A673 (cell line): ENCODE measurements around the gene MAN1C1. TPM values are rescaled to one million over a fixed set of nuclear protein-coding genes. Genes with fewer than 3 reads are reported as not detected.

Source experiments
- BruUV-seq: library from RNA; stranded (reverse); fragments of 400-500 nt; replicated peaks from 2 replicates; lab custom pipeline; 2021; lab: Mats Ljungman, UMichigan
- CTCF ChIA-PET: fragments of 300-600 bp; sonication (Branson Sonifier 250); formaldehyde crosslinking; loops from one replicate; lab custom pipeline; 2022; ENCODE audit warnings: antibody characterized with exemption; lab: Charles Lee
- POLR2A ChIA-PET: fragments of 300-600 bp; sonication (Branson Sonifier 250); formaldehyde crosslinking; loops from one replicate; lab custom pipeline; 2022; ENCODE audit warnings: antibody characterized with exemption; ENCODE audit not compliant: low non-redundant PET; lab: Charles Lee
- DNase-seq: peaks from one replicate; pipeline ENCODE4 v3.0.0-alpha.2; 2015; ENCODE audit warnings: low spot score
- H3K27ac ChIP-seq: fragments of 200-600 bp; sonication (generic); 2 replicates; pipeline ENCODE4 v1.5.1; 2016; ENCODE audit warnings: mixed run types, low read depth, mild to moderate bottlenecking, mixed read lengths, antibody characterized with exemption, low read length; ENCODE audit not compliant: poor library complexity, severe bottlenecking
- H3K27me3 ChIP-seq: fragments of 200-600 bp; sonication (generic); replicated peaks from 2 replicates; pipeline ENCODE4 v1.6.1; 2017; ENCODE audit warnings: mixed run types, low read depth, mild to moderate bottlenecking, mixed read lengths, antibody characterized with exemption, low read length; ENCODE audit not compliant: insufficient read depth, poor library complexity
- H3K36me3 ChIP-seq: fragments of 200-600 bp; sonication (generic); 2 replicates; pipeline ENCODE4 v1.6.1; 2016; ENCODE audit warnings: mixed run types, mild to moderate bottlenecking, mixed read lengths, antibody characterized with exemption, low read length; ENCODE audit not compliant: insufficient read depth, poor library complexity, severe bottlenecking
- H3K4me1 ChIP-seq: fragments of 200-600 bp; sonication (generic); 2 replicates; pipeline ENCODE4 v1.6.1; 2017; ENCODE audit warnings: mixed run types, mild to moderate bottlenecking, mixed read lengths, antibody characterized with exemption, low read length; ENCODE audit not compliant: insufficient read depth, poor library complexity, severe bottlenecking
- H3K4me3 ChIP-seq: fragments of 200-600 bp; sonication (generic); 2 replicates; pipeline ENCODE4 v1.5.1; 2016; ENCODE audit warnings: low read depth, mixed run types, mild to moderate bottlenecking, mixed read lengths, low read length; ENCODE audit not compliant: poor library complexity, severe bottlenecking
- H3K9me3 ChIP-seq: fragments of 200-600 bp; sonication (generic); 2 replicates; pipeline ENCODE4 v1.6.1; 2016; ENCODE audit warnings: mixed run types, low read depth, mild to moderate bottlenecking, mixed read lengths, antibody characterized with exemption, low read length; ENCODE audit not compliant: poor library complexity, severe bottlenecking
- EZH2 ChIP-seq: fragments of 200-600 bp; sonication (generic); IDR thresholded peaks from 2 replicates; pipeline ENCODE4 v1.6.1; 2017; ENCODE audit warnings: borderline replicate concordance, low read depth, mild to moderate bottlenecking, mixed read lengths, antibody characterized with exemption, low read length; ENCODE audit not compliant: poor library complexity, severe bottlenecking
- intact Hi-C: fragments of 100-400 bp; cut with micrococcal nuclease; formaldehyde crosslinking; loops from one replicate; pipeline ENCODE4 v1.10.0; 2022; ENCODE audit not compliant: unreplicated experiment
- total RNA-seq: library from RNA; stranded (reverse); gene quantifications from 2 replicates; pipeline ENCODE4 v1.2.3, GENCODE V29; 2021
- TF ChIP-seq, protein P1 (sequence below): fragments of 300-800, 200-600 bp; sonication (generic); conservative IDR thresholded peaks from 2 replicates; pipeline ENCODE4 v1.5.1; 2017; ENCODE audit warnings: low read depth, mild to moderate bottlenecking, antibody characterized with exemption, low read length, moderate library complexity, mixed read lengths

The MAN1C1 gene
- total RNA-seq, 1 experiment from 2014 or later, result 0.21 TPM

DNA sequence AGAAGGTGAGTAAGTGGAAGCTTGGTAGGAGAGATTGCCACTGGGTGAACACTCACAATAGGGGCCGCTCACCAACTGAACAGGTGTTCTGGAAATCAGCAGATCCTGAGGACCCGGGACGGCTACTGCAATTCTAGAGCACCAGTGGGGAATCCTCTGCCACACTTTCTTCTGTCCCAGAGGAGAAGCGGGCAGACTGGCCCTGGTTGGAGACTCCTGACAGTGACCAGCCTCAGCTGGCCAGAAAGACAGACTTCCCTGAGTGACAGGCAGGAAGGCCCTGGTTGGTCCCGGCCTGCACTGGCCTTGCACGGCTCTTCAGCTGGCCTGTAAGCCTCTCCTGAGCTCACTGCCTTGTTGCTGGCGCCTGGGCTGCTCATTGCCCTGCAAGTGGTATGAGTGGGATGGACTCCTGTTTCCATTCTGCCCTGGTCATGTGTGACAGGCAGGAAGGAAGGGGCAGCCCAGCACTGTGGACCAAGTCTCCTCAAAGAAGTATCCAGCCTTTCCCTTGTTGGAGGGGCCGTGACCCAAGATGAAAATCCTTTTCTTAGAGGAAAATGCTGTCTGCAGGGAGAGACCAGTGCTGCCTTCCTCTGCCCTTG lies 34.5 kb downstream of the MAN1C1 start:
- Histone ChIP-seq H3K9me3 (no peaks in the 10 kb centered on the region), H3K4me1 (no peaks in the 10 kb centered on the region), H3K27ac (no peak overlapping the region), H3K36me3 (no peaks in the 10 kb centered on the region), H3K4me3 (no peak overlapping the region), H3K27me3 (peaks cover 4% of the 10 kb centered on the region)
- CTCF ChIA-PET, result no interaction called here
- DNase-seq, result no peak
- POLR2A ChIA-PET, result no interaction called here
- intact Hi-C loops, result no loop called here
- BruUV-seq, result no TSS peak
- TF ChIP-seq EZH2, result no peak
- TF ChIP-seq, protein P1, sequence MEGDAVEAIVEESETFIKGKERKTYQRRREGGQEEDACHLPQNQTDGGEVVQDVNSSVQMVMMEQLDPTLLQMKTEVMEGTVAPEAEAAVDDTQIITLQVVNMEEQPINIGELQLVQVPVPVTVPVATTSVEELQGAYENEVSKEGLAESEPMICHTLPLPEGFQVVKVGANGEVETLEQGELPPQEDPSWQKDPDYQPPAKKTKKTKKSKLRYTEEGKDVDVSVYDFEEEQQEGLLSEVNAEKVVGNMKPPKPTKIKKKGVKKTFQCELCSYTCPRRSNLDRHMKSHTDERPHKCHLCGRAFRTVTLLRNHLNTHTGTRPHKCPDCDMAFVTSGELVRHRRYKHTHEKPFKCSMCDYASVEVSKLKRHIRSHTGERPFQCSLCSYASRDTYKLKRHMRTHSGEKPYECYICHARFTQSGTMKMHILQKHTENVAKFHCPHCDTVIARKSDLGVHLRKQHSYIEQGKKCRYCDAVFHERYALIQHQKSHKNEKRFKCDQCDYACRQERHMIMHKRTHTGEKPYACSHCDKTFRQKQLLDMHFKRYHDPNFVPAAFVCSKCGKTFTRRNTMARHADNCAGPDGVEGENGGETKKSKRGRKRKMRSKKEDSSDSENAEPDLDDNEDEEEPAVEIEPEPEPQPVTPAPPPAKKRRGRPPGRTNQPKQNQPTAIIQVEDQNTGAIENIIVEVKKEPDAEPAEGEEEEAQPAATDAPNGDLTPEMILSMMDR, result no peak

- Histone ChIP-seq H3K4me1 (no peaks in the 10 kb centered on the region), H3K9me3 (no peaks in the 10 kb centered on the region), H3K27me3 (peaks cover 4% of the 10 kb centered on the region), H3K27ac (no peak overlapping the region), H3K36me3 (no peaks in the 10 kb centered on the region), H3K4me3 (no peak overlapping the region)
- POLR2A ChIA-PET, result no interaction called here
- TF ChIP-seq EZH2, result no peak
- TF ChIP-seq, protein P1, result no peak
- DNase-seq, result no peak
- no TSS peak for BruUV-seq
- intact Hi-C loops, result no loop called here
- CTCF ChIA-PET, result no interaction called here
These were observed 35.5 kb downstream of the MAN1C1 start for GRCh38 chr1:25651824-25652741.

DNA sequence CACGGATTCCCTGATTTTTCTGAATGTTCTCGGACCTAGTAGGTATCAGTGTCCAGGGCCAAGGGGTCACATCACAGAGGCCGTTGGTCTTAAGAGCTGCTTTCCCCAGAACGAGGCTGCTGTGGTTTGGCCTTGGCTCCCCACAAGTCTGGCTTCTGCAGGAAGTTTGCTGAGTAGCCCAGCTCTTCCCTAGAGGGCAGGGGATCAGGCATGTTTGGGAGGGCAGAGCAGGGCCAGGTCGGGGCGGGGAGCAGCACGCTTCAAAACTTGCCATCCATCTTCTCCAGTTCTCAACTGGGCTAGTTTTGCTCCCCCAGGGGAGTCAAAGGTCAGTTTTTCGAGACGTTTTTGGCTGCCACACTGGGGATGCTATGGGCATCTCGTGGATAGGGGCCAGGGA lies 37.0 kb downstream of the MAN1C1 start:
- Histone ChIP-seq H3K4me3 (no peak overlapping the region), H3K27ac (no peak overlapping the region), H3K36me3 (no peaks in the 10 kb centered on the region), H3K27me3 (peaks cover 4% of the 10 kb centered on the region), H3K4me1 (no peaks in the 10 kb centered on the region), H3K9me3 (no peaks in the 10 kb centered on the region)
- TF ChIP-seq, protein P1, result no peak
- no peak for TF ChIP-seq EZH2
- ChIA-PET POLR2A (no interaction called here), CTCF (no interaction called here)
- BruUV-seq, result no TSS peak
- intact Hi-C loops, result no loop called here
- DNase-seq, result no peak
